RPMI7951 (cell line): ENCODE measurements around the gene PITPNM1. TPM values are rescaled to one million over a fixed set of nuclear protein-coding genes. Genes with fewer than 3 reads are reported as not detected.
"Not testable (repeated sequence)": the region's sequence is repeated elsewhere in the genome, so short reads cannot be mapped to it uniquely, and the experiment has no call there.

ENCODE experiments used
- DNase-seq: peaks from one replicate; pipeline ENCODE4 v3.0.0-alpha.2; 2012; ENCODE audit warnings: low read depth
- total RNA-seq: library from RNA; depleted of rRNA; stranded (reverse); fragments of >200 nt; shearing (Covaris generic); gene quantifications from 2 replicates; pipeline ENCODE4 v1.2.3, GENCODE V29; 2014

The PITPNM1 gene
- total RNA-seq, 1 experiment from 2014 or later = 44.0 TPM

- DNase-seq = no peak
Measured at GRCh38 chr11:67523556-67524479, 18.7 kb upstream of the PITPNM1 start.

- DNase-seq = no peak
Measured at GRCh38 chr11:67522844-67523555, 17.8 kb upstream of the PITPNM1 start, which contains the start of gene CABP2. Gene CABP2 (minus strand): TSS chr11:67523446. CDS start chr11:67523326, 120 bp downstream.

DNA sequence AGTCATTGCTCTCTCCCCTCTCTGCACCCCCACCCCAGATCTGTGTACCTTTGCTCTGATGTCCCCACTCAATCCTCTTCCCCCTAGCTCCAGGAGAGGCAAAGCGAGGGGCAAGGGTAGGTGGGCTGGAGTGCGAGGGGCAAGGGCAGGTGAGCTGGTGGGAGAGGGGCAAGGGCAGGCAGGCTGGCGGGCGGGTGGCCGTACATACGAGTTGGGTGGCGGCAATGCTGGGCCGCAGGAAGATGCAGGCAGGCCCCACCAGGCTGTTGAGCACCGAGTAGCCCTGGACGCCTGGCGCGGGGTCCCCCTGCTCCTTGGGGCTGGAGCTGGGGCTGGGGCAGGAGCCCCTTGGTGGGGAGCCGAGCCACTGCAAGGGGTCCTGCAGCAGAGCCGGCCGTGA, 17.2 kb upstream of the PITPNM1 start:
- no peak for DNase-seq

GRCh38 chr11:67521924-67522323, 16.8 kb upstream of the PITPNM1 start:
- DNase-seq = no peak

GRCh38 chr11:67520856-67521824, 16.0 kb upstream of the PITPNM1 start:
- no peak for DNase-seq

DNA sequence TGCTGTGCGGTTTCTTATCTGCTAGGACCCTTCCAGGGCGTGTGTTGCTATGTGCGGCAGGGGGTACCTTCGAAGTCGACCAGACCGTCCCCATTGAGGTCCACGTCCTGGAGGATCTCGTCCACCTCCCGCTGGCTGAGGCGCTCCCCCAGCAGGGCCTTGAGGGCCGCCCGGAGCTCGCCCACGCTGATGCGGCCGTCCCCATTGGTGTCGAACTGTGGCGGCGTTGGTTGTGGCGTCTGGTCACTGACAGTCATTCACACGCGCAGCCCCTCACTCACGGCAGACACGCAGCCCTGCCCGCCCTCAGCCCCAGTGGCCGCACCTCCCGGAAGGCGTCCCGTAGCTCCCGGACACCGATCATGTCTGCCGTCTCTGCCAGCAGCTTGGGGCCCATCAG, 14.6 kb upstream of the PITPNM1 start:
- DNase-seq = no peak

DNA sequence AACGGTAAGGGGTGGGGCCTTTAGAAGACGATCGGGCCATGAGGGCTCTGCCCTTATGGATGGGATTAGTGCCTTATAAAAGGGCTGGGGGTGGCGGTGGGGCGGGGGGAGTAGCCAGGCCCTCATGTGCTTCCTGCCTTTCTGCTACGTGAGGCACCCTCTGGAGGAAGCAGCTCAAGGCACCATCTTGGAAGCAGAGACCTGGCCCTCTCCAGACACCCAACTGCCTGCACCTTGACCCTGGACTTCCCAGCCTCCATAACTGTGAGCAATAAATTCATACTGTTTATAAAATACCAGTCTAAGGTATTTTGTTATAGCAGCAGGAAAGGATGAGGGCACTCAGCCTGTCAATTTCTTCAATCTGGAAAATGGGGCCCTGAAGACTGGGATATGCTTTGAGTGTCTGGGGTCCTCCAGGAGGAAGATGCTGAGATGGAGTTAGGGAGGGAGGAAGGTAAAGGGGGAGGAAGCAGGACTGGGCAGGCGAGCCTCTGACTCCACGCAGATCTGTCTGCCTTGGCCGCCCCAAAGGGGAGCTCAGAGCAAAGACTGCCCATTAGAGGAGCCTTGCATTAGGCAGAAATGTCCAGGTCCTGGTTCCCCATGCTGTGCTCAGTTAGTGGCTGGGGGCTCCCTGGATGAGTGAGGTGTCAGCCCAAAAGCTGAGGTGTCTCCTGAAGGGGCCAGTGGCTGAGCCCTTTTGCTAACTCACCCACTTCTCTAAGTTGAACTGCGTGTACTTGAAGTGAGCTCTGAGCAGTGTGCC, 12.8 kb upstream of the PITPNM1 start:
- DNase-seq = no peak

GRCh38 chr11:67516806-67517205, 11.6 kb upstream of the PITPNM1 start:
- no peak for DNase-seq

- no peak for DNase-seq
Measured at GRCh38 chr11:67514116-67514515, 9.0 kb upstream of the PITPNM1 start.

DNA sequence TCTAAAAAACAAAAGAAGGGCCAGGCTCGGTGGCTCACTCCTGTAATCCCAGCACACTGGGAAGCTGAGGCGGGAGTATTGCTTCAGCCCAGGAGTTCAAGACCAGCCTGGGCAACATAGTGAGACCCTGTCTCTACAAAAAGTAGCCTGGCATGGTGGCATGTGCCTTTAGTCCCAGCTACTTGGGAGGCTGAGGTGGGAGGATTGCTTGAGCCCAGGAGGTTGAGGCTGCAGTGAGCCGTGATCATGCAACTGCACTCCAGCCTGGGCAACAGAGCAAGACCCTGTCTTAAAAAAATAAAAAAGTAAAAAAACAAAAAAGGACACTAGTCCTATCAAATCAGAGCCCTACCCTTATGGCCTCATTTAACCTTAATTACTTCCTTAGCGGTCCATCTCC, 6.4 kb upstream of the PITPNM1 start:
- DNase-seq = not testable (repeated sequence)

DNA sequence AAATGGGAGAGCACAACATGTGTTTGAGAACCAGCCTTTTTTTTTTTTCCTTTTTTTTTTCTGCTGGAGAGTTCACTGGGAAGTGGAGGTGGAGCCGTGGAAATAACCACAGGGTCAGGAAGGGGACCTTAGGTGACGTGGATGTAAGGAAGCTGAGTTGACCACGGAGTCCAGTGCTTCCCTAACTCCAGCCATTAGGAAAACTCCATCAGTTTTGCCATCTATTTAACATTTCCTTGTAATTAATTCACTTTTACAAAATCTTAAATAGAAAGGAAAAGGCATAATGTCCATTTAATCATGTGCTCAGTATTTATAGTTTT, 4.8 kb upstream of the PITPNM1 start:
- DNase-seq = peak; percentile 32

DNA sequence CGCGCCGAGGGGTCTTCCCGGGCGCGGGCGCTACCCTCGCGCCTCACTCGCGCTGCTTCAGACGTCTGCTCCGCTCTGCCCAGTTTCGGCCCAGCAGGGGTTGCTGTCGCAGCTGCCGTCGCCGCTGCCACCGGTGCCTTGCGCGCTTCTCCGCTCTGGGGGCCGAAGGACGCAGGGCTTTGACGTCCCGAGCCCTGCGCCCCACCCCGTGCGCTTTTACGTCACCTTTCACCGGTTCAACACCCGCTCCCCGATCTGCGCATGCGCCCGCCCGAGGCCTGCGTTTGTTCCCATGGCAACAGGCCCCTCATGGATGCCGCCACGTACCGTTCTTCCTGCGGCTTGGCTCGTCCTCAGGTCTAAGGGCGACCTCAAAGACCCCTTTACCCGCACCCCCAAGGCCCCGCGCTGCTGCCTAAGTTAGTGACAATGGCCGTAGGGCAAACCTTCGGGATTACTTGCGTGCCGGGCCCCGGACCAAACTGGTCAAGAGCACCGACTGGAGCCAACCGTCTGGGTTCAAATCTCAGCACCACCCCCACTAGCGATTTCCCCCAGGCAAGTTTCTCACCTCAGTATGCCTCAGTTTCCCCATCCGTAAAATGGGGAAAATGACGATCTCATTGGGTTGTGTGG, 3.4 kb upstream of the PITPNM1 start:
- peak; percentile 93 for DNase-seq

- DNase-seq = peak; percentile 100
Measured at GRCh38 chr11:67507864-67508485, 2.8 kb upstream of the PITPNM1 start, which contains the start of gene CDK2AP2. Gene CDK2AP2 (minus strand): TSS chr11:67508162. CDS start chr11:67508082, 80 bp downstream.

GRCh38 chr11:67507242-67507863, 2.2 kb upstream of the PITPNM1 start:
- DNase-seq = peak; percentile 77

DNA sequence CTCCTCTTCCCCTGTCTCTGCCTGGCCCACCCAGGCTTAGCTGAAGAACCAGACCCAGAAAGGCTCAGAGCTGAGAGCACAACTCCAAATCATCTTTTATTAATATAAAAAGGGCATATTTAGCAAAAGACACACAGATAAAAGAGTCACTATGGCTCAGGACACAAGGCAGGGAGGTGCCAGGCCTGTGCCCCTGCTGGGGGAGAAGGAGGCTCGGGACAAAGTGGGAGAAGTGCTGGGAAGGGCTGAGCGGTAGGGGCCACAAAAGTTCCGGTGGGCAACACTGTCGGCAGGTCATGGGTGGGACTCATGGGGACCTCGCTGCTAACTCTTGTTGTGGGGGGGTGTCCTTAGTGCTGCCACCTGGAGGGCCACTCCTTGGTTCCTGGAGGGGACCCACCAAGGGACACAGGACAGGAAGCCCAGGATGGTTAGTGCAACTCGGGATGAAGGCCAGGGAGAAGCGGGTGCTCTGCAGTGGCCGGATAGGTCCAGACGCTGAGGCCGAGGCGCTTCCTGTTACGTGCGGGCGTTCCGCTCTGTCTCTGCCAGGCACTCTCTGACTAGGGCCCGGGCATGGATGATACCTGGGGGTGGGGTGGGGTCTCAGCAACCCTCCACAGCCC, 1.4 kb upstream of the PITPNM1 start:
- DNase-seq = no peak

DNA sequence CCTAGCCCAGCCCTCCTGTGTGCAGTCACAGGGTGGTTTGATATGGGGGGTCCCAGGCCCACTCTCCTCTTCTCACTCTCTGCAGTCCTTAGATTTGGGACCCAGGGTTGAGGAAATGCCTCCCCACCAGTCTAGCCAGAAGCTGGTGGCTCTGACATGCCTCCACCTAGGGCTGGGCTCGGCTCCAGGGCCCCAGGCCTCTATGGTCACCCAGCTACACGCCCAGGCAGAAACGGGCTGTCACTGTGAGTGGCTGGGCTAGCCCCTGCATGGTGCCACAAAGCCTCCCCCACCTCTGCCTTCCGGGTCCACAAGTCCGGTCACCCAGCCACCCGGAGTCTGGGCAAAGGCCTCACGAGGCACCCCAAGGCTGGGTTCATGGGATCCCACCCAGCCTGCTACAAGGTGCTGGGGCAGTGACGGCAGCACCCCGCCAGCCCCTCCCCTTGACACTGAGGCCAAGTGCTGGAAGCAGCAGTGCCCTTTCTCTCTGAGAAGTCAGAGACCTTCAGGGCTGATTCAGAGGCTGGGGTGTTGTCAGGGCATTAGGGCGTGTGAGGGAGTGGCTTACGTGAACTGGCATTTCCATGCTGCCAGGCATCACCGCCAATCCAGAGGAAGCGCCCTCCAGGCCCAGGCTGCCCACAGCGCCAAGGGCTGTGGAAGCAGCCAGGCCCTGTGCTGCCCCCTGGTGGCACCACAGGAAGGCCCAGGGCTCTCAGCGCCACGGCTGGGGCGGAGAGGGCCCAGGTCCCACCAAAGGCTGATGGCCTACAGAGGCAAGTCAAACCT, 638 bp upstream of the PITPNM1 start:
- DNase-seq = peak; percentile 94

GRCh38 chr11:67504005-67504949, 886 bp downstream of the PITPNM1 start:
- peak; percentile 45 for DNase-seq
